Colonic mucosa (tissue), 4 donors: ENCODE data around the gene ZNF134. TPM values are rescaled to one million over a fixed set of nuclear protein-coding genes. Genes with fewer than 3 reads are reported as not detected.

ENCODE experiments used
- DNase-seq: peaks from one replicate; pipeline ENCODE4 v3.0.0-alpha.2; 2020
- H3K27ac ChIP-seq: fragments of 200-600 bp; one replicate; pipeline ENCODE4 v1.8.0; 2021
- H3K27me3 ChIP-seq: fragments of 200-600 bp; one replicate; pipeline ENCODE4 v1.8.0; 2021
- H3K36me3 ChIP-seq: fragments of 200-600 bp; one replicate; pipeline ENCODE4 v1.8.0; 2021
- H3K4me1 ChIP-seq: fragments of 200-600 bp; one replicate; pipeline ENCODE4 v1.8.0; 2021; ENCODE audit warnings: mild to moderate bottlenecking
- H3K4me3 ChIP-seq: fragments of 200-600 bp; one replicate; pipeline ENCODE4 v1.8.0; 2021
- H3K9ac ChIP-seq, 2 donors: one replicate each; pipeline ENCODE4 v1.7.0; 2013; ENCODE audit warnings: control low read depth in 2 of 2, low read depth in 2 of 2, low read length in 2 of 2
- H3K9me3 ChIP-seq: fragments of 200-600 bp; one replicate; pipeline ENCODE4 v1.8.0; 2021
- intact Hi-C: fragments of 100-400 bp; cut with DNase I; formaldehyde crosslinking; loops from one replicate; pipeline ENCODE4 v1.14.1; 2022
- total RNA-seq, 2 donors: library from RNA; stranded (reverse); fragmentation: NEBNext Ultra II Directional in 1 of 2; extraction: Animal tissue kit (Norgen Biotek cat#: 25700) in 1 of 2; gene quantifications; one replicate each; pipeline ENCODE4 v1.2.1, GENCODE V29; 2021
- TF ChIP-seq, protein P1 (sequence below): fragments of 200-600 bp; IDR thresholded peaks from one replicate; pipeline ENCODE4 v1.8.0; 2022; ENCODE audit warnings: antibody characterized with exemption, mild to moderate bottlenecking
- donor health status: healthy.
- donor health status: DM: no; HTN: no; CAD: no.
- donor health status: DM: no; HTN: no; CAD: no.

Gene ZNF134
- total RNA-seq, 2 donors from 2014 or later: 5.8 to 7.7 TPM

- no peak for DNase-seq
- intact Hi-C loops: no loop called here
- no peaks in the 10 kb centered on the region for H3K36me3 ChIP-seq
- no peak overlapping the region for H3K9ac ChIP-seq
- no peaks in the 10 kb centered on the region for H3K9me3 ChIP-seq
- no peaks in the 10 kb centered on the region for H3K4me1 ChIP-seq
- H3K27me3 ChIP-seq: no peaks in the 10 kb centered on the region
- TF ChIP-seq, protein P1, sequence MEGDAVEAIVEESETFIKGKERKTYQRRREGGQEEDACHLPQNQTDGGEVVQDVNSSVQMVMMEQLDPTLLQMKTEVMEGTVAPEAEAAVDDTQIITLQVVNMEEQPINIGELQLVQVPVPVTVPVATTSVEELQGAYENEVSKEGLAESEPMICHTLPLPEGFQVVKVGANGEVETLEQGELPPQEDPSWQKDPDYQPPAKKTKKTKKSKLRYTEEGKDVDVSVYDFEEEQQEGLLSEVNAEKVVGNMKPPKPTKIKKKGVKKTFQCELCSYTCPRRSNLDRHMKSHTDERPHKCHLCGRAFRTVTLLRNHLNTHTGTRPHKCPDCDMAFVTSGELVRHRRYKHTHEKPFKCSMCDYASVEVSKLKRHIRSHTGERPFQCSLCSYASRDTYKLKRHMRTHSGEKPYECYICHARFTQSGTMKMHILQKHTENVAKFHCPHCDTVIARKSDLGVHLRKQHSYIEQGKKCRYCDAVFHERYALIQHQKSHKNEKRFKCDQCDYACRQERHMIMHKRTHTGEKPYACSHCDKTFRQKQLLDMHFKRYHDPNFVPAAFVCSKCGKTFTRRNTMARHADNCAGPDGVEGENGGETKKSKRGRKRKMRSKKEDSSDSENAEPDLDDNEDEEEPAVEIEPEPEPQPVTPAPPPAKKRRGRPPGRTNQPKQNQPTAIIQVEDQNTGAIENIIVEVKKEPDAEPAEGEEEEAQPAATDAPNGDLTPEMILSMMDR: no peak
- no peak overlapping the region for H3K27ac ChIP-seq
- H3K4me3 ChIP-seq: no peak overlapping the region
Observed at GRCh38 chr19:57655443-57655842, 41.4 kb downstream of the ZNF134 start.

- intact Hi-C loops: no loop called here
- no peaks in the 10 kb centered on the region for H3K27me3 ChIP-seq
- no peaks in the 10 kb centered on the region for H3K9me3 ChIP-seq
- H3K4me1 ChIP-seq: no peaks in the 10 kb centered on the region
- H3K36me3 ChIP-seq: no peaks in the 10 kb centered on the region
- H3K27ac ChIP-seq: no peak overlapping the region
- DNase-seq: no peak
- TF ChIP-seq, protein P1: no peak
- H3K4me3 ChIP-seq: no peak overlapping the region
- H3K9ac ChIP-seq: no peak overlapping the region
Observed at GRCh38 chr19:57656346-57656745, 42.3 kb downstream of the ZNF134 start.

- Histone ChIP-seq H3K4me3 (peak overlapping the region; percentile 38), H3K27me3 (no peaks in the 10 kb centered on the region), H3K4me1 (no peaks in the 10 kb centered on the region), H3K36me3 (no peaks in the 10 kb centered on the region), H3K9me3 (no peaks in the 10 kb centered on the region), H3K9ac (peak overlapping the region in 1 of 2 donors; percentile 56), H3K27ac (no peak overlapping the region)
- intact Hi-C loops: no loop called here
- TF ChIP-seq, protein P1: no peak
- DNase-seq: peak; percentile 47
Observed at GRCh38 chr19:57664269-57665127, 50.5 kb downstream of the ZNF134 start.

- Histone ChIP-seq H3K4me3 (no peak overlapping the region), H3K9me3 (no peaks in the 10 kb centered on the region), H3K27ac (no peak overlapping the region), H3K9ac (no peak overlapping the region), H3K36me3 (no peaks in the 10 kb centered on the region), H3K4me1 (no peaks in the 10 kb centered on the region), H3K27me3 (no peaks in the 10 kb centered on the region)
- TF ChIP-seq, protein P1: no peak
- DNase-seq: no peak
- intact Hi-C loops: no loop called here
Observed at GRCh38 chr19:57665261-57665806, 51.3 kb downstream of the ZNF134 start.

DNA sequence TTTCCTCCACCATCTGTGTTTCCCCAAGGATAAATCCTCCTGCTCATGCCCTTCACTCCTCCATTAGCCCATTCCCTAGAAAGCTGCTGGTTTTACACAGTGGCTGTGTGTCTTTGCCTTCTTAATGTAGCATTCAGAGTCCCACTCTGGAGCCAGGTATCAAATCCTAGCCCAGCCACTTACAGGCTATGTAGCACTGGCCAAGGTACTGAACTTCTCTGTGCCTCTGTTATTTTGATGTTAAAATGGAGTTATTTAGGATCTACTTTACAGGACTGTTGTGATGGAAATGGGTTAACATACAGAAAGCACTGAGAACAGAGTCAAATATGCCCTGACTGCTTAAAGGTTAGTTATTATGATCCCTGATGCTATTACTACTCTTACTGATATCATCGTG, 53.2 kb downstream of the ZNF134 start:
- H3K9ac ChIP-seq: no peak overlapping the region
- H3K4me3 ChIP-seq: no peak overlapping the region
- no peaks in the 10 kb centered on the region for H3K4me1 ChIP-seq
- H3K36me3 ChIP-seq: no peaks in the 10 kb centered on the region
- H3K27me3 ChIP-seq: no peaks in the 10 kb centered on the region
- H3K27ac ChIP-seq: no peak overlapping the region
- H3K9me3 ChIP-seq: no peaks in the 10 kb centered on the region
- no peak for DNase-seq
- TF ChIP-seq, protein P1: no peak
- intact Hi-C loops: no loop called here
